Aorta (tissue), 5 donors: ENCODE results near the gene EMD. TPM values are rescaled to one million over a fixed set of nuclear protein-coding genes. Genes with fewer than 3 reads are reported as not detected.
A peak's percentile ranks its signal among the peaks of the same experiment; 100 is the strongest.

Experiments
- ATAC-seq: fragments of 200-7000 bp; cut with Tn5 transposase; one replicate; pipeline ENCODE4 v1.9.1; 2022; ENCODE audit warnings: moderate library complexity; ENCODE audit not compliant: low FRiP score
- DNase-seq, 2 donors: peaks; one replicate each; pipeline ENCODE4 v3.0.0-alpha.2; 2020
- H3K27ac ChIP-seq, 2 donors: one replicate each; pipeline ENCODE4 v1.5.1; 2013; ENCODE audit warnings: low read length in 2 of 2, mild to moderate bottlenecking in 2 of 2, moderate library complexity in 2 of 2, control low read depth in 1 of 2, inconsistent platforms in 1 of 2, low read depth in 1 of 2
- H3K27me3 ChIP-seq, 2 donors: one replicate each; pipeline ENCODE4 v1.6.1; 2013; ENCODE audit warnings: control low read depth in 1 of 2, low read length in 1 of 2, mild to moderate bottlenecking in 1 of 2, moderate library complexity in 1 of 2; ENCODE audit not compliant: insufficient read depth in 2 of 2, control insufficient read depth in 1 of 2
- H3K36me3 ChIP-seq, 2 donors: one replicate each; pipeline ENCODE4 v1.6.1; 2013; ENCODE audit warnings: control low read depth in 1 of 2, low read length in 1 of 2, mild to moderate bottlenecking in 1 of 2; ENCODE audit not compliant: insufficient read depth in 2 of 2, control insufficient read depth in 1 of 2
- H3K4me1 ChIP-seq, 2 donors: one replicate each; pipeline ENCODE4 v1.6.1; 2013; ENCODE audit warnings: low read length in 2 of 2, control low read depth in 1 of 2, mild to moderate bottlenecking in 1 of 2, moderate library complexity in 1 of 2; ENCODE audit not compliant: insufficient read depth in 2 of 2, control insufficient read depth in 1 of 2
- H3K4me3 ChIP-seq, 2 donors: one replicate each; pipeline ENCODE4 v1.5.1; 2013; ENCODE audit warnings: low read length in 2 of 2, control low read depth in 1 of 2, mild to moderate bottlenecking in 1 of 2
- H3K9me3 ChIP-seq: one replicate; pipeline ENCODE4 v1.6.1; 2013; ENCODE audit warnings: mild to moderate bottlenecking, low read length; ENCODE audit not compliant: control insufficient read depth
- WGBS, 2 donors: extraction: QIAGEN DNeasy Blood & Tissue Kit; methylation state at CpG; one replicate each; pipeline ENCODE4 v1.1.7; 2013; 5-methylcytosine and 5-hydroxymethylcytosine counted together
- intact Hi-C, 2 donors: fragments of 100-400 bp; cut with DNase I; formaldehyde crosslinking; loops; one replicate each; pipeline versions ENCODE4 v1.14.2 to v1.15.0; 2022
- polyA plus RNA-seq, 2 donors: library from polyadenylated mRNA; stranded (reverse); fragments of 200-250 nt; gene quantifications; one replicate each; pipeline ENCODE4 v1.2.3, GENCODE V29; 2013
- total RNA-seq, 2 donors: library from RNA; stranded (reverse); fragmentation: NEBNext Ultra II Directional; extraction: Animal tissue kit (Norgen Biotek cat#: 25700); gene quantifications; one replicate each; pipeline ENCODE4 v1.2.1, GENCODE V29; 2021
- donor health status: healthy with polysubstance abuse.
- donor health status: Bipolar disorder and iron deficiency.
- donor health status: DM: no; HTN: no; CAD: no.
- donor health status: DM: no; HTN: no; CAD: no.
- donor health status: DM: yes; HTN: yes; CAD: no.

The EMD gene
- total and polyA plus RNA-seq, 4 donors, result 49.9 to 157 (median 85.4) TPM

GRCh38 chrX:154373340-154374306 is 5.5 kb upstream of the EMD start:
- H3K36me3 ChIP-seq, result peaks cover 0 to 2% of the 10 kb centered on the region in 2 donors
- H3K4me3 ChIP-seq, result peak overlapping the region; percentile 55 to 56
- no peaks in the 10 kb centered on the region for H3K4me1 ChIP-seq
- ATAC-seq (peak; percentile 3), DNase-seq (peak in 1 of 2 donors; percentile 80)
- 1 to 37% methylated on average over 23 of the region's 23 CpGs for WGBS, 2 donors
- H3K27me3 ChIP-seq, result no peaks in the 10 kb centered on the region
- H3K27ac ChIP-seq, result peak overlapping the region; percentile 58 to 90
- intact Hi-C loops, result no loop called here
- H3K9me3 ChIP-seq, result no peaks in the 10 kb centered on the region

GRCh38 chrX:154374313-154375155 is 4.6 kb upstream of the EMD start, which contains the start of gene FLNA:
TSS of gene FLNA (minus strand) at chrX:154374634. CDS start at chrX:154371245, 3,389 bp downstream.
- no peaks in the 10 kb centered on the region for H3K4me1 ChIP-seq
- H3K4me3 ChIP-seq, result peak within 1 kb of the TSS; percentile 35 to 55
- no peaks in the 10 kb centered on the region for H3K27me3 ChIP-seq
- H3K36me3 ChIP-seq, result peaks cover 0 to 2% of the 10 kb centered on the region in 2 donors
- WGBS, 2 donors, result 1 to 35% methylated on average over 73 to 95 of the region's 95 CpGs
- peak; percentile 79 to 90 for DNase-seq
- no peaks in the 10 kb centered on the region for H3K9me3 ChIP-seq
- ATAC-seq, result no peak
- H3K27ac ChIP-seq, result peak within 1 kb of the TSS; percentile 58 to 90
- intact Hi-C loops, result no loop called here

GRCh38 chrX:154375156-154375504 is 4.0 kb upstream of the EMD start:
- no peaks in the 10 kb centered on the region for H3K4me1 ChIP-seq
- WGBS, 2 donors, result 16 to 43% methylated on average over 10 of the region's 10 CpGs
- H3K36me3 ChIP-seq, result peaks cover 0 to 2% of the 10 kb centered on the region in 2 donors
- H3K27me3 ChIP-seq, result no peaks in the 10 kb centered on the region
- ATAC-seq, result no peak
- no peaks in the 10 kb centered on the region for H3K9me3 ChIP-seq
- intact Hi-C loops, result no loop called here
- peak overlapping the region; percentile 34 to 77 for H3K27ac ChIP-seq
- no peak for DNase-seq
- no peak overlapping the region for H3K4me3 ChIP-seq

GRCh38 chrX:154376774-154377173 is 2.3 kb upstream of the EMD start:
- H3K36me3 ChIP-seq, result no peaks in the 10 kb centered on the region
- no peaks in the 10 kb centered on the region for H3K9me3 ChIP-seq
- DNase-seq (no peak), ATAC-seq (no peak)
- no peaks in the 10 kb centered on the region for H3K27me3 ChIP-seq
- no peaks in the 10 kb centered on the region for H3K4me1 ChIP-seq
- no peak overlapping the region for H3K4me3 ChIP-seq
- intact Hi-C loops, result no loop called here
- peak overlapping the region in 1 of 2 donors; percentile 90 for H3K27ac ChIP-seq
- WGBS, 2 donors, result 10 to 32% methylated on average over 3 of the region's 3 CpGs

GRCh38 chrX:154378059-154378798 is 866 bp upstream of the EMD start:
- Histone ChIP-seq H3K9me3 (no peaks in the 10 kb centered on the region), H3K4me3 (peak overlapping the region; percentile 9 to 53), H3K36me3 (no peaks in the 10 kb centered on the region), H3K27me3 (no peaks in the 10 kb centered on the region), H3K27ac (peak overlapping the region; percentile 61 to 89), H3K4me1 (no peaks in the 10 kb centered on the region)
- ATAC-seq, result peak; percentile 15
- DNase-seq, result peak; percentile 86 to 90
- intact Hi-C loops, result no loop called here
- 0 to 39% methylated on average over 67 to 79 of the region's 79 CpGs for WGBS, 2 donors

GRCh38 chrX:154379569-154379951 is 465 bp downstream of the EMD start:
- Histone ChIP-seq H3K4me3 (peak overlapping the region; percentile 55 to 90), H3K9me3 (no peaks in the 10 kb centered on the region), H3K27ac (peak overlapping the region; percentile 20 to 92), H3K27me3 (no peaks in the 10 kb centered on the region), H3K4me1 (no peaks in the 10 kb centered on the region), H3K36me3 (no peaks in the 10 kb centered on the region)
- WGBS, 2 donors, result 1 to 27% methylated on average over 37 to 38 of the region's 38 CpGs
- DNase-seq, result no peak
- ATAC-seq, result no peak
- intact Hi-C loops, result no loop called here

- Histone ChIP-seq H3K4me1 (no peaks in the 10 kb centered on the region), H3K9me3 (no peaks in the 10 kb centered on the region), H3K27me3 (no peaks in the 10 kb centered on the region), H3K4me3 (peak overlapping the region; percentile 55 to 90), H3K27ac (peak overlapping the region in 1 of 2 donors; percentile 92), H3K36me3 (no peaks in the 10 kb centered on the region)
- ATAC-seq (no peak), DNase-seq (no peak)
- WGBS, 2 donors, result 7 to 43% methylated on average over 13 of the region's 13 CpGs
- intact Hi-C loops, result loop anchor here in 1 of 2 donors (5.0 kb wide), 1 partner anchor 283 kb away; the partner anchor contains the start of gene MECP2
These were observed 1.1 kb downstream of the EMD start for GRCh38 chrX:154380153-154380552.

- no peak overlapping the region for H3K27ac ChIP-seq
- DNase-seq (no peak), ATAC-seq (no peak)
- H3K9me3 ChIP-seq, result no peaks in the 10 kb centered on the region
- H3K4me3 ChIP-seq, result no peak overlapping the region
- WGBS, 2 donors, result 59 to 72% methylated on average over 14 of the region's 14 CpGs
- H3K27me3 ChIP-seq, result no peaks in the 10 kb centered on the region
- intact Hi-C loops, result loop anchor here in 1 of 2 donors (5.0 kb wide), 1 partner anchor 283 kb away; the partner anchor contains the start of gene MECP2
- no peaks in the 10 kb centered on the region for H3K4me1 ChIP-seq
- no peaks in the 10 kb centered on the region for H3K36me3 ChIP-seq
These were observed 1.7 kb downstream of the EMD start for GRCh38 chrX:154380787-154381186.
